Stimulated activated CD8-positive, alpha-beta memory T cell treated with anti-CD3 and anti-CD28 coated beads, Interleukin-2, amount 100 ng/mL, for 1 hour (primary cell): ENCODE data around the gene TMEM169.

ENCODE experiments used
- DNase-seq, 2 donors: peaks; one replicate each; pipeline ENCODE4 v3.0.0-alpha.2; 2020; ENCODE audit warnings: low read depth in 2 of 2

TMEM169 gene, protein sequence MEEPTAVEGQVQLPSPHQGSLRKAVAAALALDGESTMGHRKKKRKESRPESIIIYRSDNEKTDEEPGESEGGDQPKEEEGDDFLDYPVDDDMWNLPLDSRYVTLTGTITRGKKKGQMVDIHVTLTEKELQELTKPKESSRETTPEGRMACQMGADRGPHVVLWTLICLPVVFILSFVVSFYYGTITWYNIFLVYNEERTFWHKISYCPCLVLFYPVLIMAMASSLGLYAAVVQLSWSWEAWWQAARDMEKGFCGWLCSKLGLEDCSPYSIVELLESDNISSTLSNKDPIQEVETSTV

DNA sequence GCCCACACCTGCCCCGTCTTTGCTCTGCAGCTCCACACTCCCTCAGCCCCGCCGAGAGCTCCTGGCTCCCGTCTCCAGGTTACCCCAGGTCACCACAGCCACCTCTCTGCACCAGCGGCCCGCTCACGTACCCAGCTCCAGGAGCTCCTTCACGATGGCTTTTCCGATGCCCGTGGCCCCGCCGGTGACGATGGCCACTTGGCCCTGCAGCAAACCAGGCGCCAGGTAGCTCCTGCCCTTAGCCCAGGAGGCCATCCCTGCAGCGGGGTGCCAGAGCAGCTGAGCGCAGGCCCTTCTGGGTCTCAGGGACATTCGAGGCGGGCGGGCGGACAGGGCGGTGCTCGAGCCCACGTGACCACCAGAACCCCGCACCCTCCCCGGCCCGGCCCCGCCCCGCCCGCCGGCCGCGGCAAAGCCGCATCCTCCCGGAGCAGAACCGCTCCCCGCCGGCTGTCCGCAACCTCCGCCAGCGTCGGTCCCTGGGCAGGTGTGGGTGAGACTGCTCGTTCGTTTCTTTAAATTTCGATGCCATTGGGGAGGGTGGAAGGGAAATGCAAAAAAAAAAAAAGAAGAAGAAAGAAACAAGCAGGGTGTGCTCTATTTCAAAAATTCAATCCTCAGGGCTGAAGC lies at the start of gene TMEM169, which contains the start of gene PECR:
Gene TMEM169, plus strand, starts transcription at position 433 of the 630 bp plus-strand sequence. CDS start 14,045 bp downstream, outside the sequence.
Gene PECR, minus strand, starts transcription at position 323 of the 630 bp plus-strand sequence. Its CDS starts 68 bp downstream, at position 255.
- peak; percentile 42 to 59 for DNase-seq

DNA sequence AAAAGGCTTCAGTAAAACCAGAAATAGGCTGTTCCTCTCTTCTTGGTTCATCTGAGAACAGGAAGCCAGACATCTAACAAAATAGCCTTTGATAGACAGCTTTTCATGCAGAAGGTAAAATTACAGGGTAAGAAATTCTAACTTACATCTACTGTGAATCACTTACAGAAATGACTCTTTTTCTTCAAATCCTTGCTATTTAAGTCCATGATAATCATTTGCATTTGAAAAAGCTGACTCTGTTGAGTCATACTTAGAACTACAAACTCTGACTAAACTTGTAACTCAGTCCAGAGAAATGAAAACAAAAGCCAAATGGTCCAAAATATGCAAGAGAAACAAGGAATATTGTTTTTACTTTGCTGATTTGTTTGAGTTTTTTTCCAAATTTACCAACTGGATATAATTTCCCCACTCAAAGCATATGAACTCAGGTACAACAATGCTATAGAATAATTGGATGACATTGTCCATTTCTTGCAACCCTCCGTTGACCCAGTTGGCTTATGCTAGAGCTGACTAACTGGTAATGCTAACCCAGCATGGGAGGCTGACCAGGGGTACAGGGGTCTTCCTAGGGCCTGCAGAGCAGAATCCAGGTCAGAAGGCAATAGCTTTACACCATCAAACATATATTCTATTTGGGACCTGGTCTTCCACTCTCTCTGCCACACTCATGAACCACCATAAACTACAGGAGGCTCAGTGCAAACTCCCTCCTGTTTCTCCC lies 49.6 kb upstream of the TMEM169 start:
- no peak for DNase-seq

DNA sequence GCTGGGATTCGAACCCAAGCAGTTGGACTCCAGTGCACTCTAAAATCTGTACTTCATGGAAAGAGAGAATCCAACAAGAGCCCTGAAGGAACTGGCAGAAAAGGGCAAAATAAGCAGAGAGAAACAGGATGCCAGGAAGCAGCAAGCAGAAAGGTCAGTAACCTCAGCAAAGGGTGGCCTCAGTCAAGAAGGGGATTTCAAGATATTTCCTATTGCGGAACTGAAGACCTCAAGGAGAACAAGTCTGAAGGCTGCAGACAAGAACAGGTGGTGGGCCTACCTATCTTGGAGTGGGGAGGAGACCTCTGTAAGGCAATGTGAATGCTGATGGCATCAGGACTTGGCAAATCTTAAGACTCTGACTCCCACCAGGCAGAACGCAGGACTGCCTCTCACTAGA lies 48.3 kb upstream of the TMEM169 start:
- no peak for DNase-seq

DNA sequence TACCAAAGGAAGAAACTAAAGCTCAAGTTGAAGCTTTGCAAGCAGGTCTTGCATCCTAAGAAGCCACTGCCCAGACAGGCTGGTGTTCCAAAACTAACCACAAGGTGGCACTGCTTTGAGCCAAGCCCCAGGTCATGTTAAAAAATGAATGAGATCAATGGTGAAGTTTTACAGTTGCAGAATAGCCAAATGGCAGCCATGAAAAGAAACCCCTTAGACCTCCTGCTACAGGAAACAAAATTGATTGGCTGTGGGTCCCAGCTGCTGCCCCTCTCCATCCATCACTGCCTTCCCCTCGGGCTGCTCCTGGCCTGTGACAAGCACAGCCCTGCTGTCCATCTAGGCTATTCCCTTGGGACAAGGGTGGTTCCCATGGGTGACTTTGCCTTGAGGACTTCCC lies 47.7 kb upstream of the TMEM169 start:
- peak; percentile 59 to 62 for DNase-seq

DNA sequence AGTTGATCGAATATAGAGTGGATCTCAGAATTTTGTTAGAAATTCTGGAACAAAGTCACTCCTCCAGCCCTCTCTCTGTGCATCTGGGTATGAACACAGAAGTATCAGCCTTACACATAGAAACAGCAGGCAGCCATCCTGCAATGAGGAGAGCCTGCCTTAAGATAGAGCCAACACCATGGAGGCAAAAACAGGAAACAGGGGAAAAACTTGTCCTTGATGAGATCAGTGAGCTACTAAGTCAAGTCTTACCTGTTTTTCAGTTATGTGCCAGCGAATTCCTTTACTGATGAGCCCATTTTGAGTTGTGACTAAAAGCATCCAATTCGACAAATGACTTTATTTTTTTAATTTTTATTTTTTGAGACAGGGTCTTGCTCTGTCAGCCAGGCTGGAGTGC lies 41.8 kb upstream of the TMEM169 start:
- DNase-seq = no peak

DNA sequence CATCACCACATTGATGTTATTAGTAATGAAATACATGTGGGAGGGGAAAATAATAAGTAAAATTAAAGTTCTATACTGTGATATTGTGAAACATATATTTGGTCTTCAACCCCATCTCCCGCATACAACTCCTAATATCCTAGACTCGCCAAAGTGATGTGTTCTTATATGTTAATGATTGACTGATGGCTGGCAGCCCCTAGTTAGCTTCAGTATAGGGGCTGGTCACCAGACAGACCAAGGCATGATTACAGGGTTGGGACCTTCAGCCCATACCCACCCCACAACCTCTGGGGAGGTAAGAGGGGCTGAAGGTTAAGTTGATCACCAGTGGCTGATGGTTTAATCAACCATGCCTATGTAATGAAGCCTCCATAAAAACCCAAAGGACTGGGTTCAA lies 40.3 kb upstream of the TMEM169 start:
- DNase-seq = no peak

DNA sequence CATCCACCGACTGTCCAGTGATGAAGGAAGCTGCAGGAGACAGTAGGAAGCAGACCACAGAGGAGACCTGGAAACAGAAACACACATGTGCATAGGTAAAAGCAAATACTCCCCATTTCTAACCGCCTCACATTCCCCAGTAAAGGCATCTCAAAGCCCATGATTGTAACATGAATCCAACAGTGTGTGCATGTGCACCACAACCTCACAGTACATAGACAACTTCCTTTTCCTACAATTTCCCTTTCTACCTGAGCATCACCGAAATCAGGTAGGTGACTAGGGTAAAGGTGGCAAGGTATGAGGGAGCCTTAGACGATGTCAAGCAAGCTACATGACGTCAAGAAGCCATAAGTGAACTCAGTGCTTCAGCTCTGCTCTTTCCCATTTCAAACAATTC lies 37.8 kb upstream of the TMEM169 start:
- DNase-seq = no peak

DNA sequence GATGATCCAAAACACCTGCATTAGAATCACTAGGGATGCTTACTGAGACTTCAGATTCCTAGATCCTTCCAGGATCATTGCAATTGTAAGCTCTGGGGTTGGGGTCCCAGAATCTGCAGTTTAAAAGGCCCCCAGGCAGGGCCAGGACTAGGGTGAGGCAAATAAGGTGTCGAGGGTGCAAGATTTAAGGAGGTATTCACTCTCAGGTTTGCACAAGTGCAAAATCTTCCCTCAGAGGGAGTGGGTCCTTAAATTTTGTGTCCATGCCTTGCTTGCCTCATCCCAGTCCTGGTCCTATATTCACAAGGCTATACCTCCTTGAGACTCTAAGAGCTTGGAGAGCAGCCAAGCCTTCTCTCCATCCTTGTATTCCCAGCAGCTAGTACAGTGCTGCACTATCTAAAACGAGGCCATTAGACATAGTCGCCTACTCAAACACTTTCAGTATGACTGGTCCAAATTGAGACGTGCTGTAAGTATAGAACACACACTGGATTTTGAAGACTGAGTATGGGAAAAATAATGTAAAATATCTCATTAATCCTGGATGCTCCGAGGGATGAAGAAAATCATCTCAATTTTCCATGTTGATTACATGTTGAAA lies 36.7 kb upstream of the TMEM169 start:
- DNase-seq = no peak

DNA sequence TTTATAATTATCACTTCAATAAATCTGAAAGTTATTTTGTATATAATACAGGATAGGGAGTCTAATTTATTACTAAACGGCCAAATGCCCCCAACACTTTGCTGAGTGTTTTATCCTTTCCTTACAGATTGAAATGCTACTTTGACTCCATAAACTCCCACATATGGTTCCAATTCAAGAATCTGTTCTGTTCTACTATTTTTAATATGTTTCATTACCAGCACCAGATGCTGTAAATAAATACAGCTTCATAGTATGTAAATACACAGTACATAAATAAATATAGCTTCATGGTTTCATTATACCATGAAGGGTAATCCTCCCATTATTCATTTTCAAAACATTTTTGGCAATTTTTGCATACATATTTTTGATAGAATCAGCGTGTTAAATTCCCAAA lies 34.3 kb upstream of the TMEM169 start:
- no peak for DNase-seq

DNA sequence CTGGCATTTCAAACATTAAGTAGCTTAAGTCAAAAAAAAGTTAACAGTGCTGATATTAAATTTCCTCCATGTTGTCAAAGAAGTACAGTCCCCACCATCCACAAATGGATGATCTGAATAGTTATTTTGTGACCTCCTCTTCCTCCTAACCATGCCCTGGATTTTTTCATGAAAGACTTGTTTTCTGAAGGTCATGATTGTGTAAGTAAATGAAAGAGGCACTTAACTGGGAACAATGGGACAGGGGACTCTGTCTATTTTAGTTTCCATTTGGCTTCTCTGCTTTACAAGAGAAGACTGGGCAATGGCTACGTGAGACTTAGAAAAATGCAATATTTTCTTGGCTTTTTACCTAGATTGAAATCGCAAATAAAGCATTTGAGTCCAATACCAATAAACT lies 32.3 kb upstream of the TMEM169 start:
- no peak for DNase-seq

DNA sequence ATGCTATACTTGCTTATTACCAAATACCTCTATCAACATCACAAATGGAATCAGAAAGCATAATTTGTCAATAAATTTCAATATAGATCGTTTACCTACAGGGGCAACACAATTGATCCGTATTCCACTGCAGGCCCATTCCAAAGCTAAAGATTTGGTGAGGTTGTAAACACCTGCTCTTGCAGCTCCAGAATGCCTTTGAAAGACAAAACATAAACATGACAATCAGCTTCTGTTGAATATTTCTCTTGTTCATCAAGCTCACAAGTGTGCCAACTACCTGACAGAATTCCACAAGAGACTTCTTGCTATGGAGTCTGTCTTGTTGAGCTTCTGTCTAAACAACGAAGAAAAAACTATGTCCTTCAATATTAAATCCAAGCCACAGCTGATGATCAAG lies 30.4 kb upstream of the TMEM169 start:
- DNase-seq = no peak

DNA sequence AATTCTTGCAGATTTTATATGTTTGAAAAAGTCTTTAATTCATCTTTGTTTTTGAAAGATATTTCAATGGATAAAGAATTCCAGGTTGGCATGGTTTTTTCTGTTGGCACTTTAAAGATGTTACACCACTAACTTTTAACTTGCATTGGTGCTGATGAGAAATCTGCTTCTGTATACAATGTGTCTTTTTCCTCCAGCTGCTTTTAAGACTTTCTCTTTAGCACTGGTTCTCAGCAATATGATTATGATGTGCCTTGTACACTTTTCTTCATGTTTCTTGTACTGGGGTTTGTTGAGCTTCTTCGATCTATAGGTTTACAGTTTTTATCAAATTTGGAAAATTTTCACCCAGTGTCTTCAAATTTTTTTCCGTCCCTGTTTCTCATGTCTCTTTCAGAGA lies 29.3 kb upstream of the TMEM169 start:
- DNase-seq = no peak

DNA sequence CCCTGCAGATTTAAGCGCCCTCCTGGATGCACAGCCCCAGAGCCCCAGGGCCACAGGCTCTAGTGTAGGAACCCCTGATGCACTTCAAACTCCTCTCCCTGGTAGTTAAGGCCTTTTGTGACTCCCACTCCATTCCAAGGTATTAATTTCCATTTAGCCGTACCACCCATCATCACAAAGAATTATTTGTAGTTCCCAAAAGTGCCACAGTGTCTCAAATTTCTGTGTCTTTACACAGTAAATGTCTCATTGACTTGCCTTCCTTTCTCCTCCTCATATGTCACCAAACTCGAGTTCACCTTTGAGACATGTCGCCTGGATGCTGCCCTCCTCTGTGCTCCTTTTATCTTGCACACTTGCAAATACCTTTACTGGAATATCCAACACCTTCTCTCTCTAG lies 26.0 kb upstream of the TMEM169 start:
- no peak for DNase-seq

DNA sequence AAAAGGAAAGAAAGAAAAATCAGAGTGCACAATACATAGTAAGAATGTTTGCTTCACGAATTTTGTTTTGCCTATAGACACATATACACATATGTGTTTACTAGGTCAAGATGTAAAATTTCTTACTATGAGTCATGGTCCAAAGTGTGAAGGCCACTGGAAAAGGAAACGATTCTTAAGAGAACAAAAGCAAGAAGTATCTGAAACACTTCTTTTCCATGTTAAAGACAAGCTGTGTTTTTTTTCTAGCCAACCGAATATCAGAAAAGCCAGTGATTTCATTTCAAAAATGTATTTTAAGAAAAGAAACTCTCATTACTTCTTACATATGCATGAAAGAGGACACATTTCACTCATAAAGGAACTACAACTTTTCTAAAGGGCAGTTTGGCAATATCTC lies 25.0 kb upstream of the TMEM169 start:
- DNase-seq = no peak

DNA sequence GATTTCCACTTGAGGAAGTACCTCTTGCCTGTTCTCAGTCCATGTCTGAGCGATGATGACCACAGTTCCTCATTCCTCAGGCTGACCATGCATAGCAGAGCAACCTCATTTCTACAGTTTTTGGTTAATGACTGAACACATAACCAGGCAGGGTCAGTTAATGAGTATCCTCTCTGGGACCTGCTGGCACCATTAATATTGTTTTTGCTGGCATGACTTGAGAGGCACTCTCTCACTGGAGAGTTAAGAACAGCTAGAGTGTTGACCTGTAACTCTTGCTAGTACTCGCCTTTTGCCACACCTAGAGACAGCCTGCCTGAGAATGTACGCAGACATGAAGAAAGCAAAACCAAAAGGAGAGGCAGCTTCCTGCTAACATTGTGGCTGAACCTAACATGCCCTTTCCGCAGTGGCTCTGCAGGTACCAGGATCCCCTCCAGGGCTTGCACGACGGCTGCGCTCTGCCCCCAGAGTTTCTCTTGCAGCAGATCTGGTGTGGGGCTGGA lies 24.0 kb upstream of the TMEM169 start:
- peak in 1 of 2 donors; percentile 19 for DNase-seq

DNA sequence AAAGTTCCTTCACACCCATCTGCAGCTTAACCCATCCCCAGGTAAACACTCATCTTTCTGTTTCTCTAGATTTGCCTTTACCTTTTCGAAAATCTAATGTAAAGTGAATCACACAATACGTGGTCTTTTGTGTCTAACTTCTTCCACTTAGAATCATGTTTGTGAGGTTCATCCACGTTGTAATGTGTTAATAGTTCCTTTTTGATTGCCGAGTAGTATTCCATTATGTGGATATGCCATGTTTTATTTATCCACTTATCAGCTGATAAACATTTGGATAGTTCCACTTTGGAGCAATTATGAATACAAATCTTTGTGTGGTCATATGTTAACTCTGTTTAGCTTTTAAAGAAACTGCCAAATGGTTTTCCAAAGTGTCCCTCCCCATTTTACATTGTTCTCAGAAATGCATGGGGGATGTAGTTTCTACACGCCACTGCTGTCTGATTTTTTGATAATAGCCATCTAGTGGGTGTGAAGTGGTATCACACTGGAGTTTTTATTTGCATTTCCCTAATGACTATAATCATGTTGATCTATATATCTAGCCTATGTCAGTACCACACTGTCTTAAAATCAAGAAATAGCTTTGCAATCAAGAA lies 22.4 kb upstream of the TMEM169 start:
- DNase-seq = no peak

DNA sequence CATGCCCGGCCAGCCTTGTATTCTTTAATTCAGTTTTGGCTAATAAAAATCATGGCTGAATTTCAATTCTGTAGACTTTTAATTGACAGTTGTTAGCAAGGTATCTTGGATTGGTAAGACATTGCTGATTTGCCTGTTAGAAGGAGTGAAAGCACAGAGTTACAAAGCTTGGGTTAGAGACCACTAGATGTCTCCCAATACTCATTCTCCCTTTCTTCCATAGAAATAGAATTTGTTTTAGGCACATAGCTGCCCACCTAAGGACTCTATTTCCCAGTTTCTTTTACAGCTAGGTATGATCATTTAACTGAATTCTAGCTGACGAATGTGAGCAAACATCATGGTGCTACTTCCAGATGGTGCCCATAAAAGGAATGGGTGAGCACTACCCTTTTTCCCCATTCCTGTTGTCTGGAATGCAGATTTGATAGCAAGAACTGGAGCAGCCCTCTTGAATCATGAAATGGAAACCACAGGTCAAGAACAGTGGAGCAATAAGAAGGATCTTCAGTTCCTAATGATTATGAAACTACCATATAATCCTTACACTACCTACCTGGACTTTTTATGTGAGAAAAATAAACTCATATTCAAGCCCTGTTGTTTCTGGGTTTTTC lies 17.6 kb upstream of the TMEM169 start:
- no peak for DNase-seq

DNA sequence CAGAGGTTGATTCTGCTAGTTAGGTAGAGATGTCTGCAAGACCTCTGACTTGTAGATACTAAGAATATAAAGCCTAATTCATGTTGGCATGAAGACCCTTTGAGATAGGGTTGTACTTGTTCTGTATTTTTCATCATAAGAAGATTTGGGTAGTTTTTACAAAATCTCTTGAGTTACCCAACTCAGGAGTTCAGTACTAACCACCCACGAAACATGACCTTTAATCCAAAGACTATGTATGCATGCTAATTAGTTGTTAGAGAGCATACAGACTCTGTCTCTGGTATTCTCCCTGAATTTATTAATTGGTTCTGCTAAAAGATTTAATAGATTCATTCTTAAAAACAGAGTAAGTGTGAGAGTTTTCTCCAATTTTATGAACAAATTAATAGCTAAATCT lies 17.1 kb upstream of the TMEM169 start:
- no peak for DNase-seq

DNA sequence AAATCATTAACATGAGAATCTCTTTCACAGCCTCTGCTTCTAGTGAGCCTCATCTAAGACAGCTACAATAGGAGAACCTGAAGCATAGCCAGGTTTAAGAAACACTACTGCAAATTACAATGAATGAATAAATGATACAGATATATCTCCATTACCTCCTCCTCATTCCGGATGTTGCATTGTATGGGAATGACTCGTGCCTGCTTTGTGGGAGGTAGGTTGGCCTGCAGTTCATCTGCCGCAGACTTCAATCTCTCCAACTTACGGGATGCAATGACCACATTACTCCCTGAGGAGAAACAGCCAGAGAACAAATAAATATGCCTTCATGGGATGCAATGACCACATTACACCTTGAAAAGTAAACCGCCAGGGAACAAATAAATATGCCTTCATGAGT lies 15.5 kb upstream of the TMEM169 start:
- DNase-seq = no peak

DNA sequence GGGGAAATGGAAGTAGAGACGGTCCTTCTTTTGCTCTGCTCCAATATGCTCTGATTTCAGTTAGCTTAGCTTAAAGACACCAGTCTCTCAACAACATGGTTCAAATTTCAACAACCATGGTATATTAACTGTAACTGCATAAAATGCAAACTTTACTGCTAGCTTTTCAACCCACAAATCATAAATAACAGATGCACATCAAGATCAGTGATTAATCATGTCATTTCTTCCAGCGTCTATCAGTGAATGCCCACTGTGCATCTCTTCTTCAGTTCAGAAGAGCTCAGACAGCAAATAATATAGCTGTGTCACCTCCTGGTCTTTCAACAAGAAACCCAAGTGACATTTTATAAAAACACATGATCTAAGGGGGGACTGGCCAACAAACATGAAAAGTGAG lies 12.7 kb upstream of the TMEM169 start:
- DNase-seq = no peak

DNA sequence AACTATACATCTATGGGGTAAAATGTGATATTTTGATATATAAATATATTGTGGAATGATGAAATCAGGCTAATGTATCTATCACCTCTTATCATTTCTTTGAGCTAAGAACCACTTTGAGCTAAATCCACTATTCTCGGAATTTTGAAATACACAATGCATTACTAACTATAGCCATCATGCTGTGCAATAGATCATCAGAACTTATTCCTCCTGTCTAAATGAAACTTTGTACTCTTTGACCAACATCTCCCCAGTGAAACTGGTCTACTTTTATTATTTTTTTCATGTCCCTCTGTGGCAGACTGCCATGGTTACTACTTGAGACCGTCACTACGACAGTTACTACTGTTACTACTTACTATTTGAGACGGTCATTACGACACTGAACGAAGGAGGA lies 11.5 kb upstream of the TMEM169 start:
- no peak for DNase-seq
